ENCODE data around the gene SEC24D. TPM values are rescaled to one million over a fixed set of nuclear protein-coding genes. Genes with fewer than 3 reads are reported as not detected.

SEC24D gene
- total RNA-seq, 5 donors from 2014 or later (not counting 1 experiment from before 2014, with no cell fraction given), result 17.0 to 32.3 (median 21.7) TPM

DNA sequence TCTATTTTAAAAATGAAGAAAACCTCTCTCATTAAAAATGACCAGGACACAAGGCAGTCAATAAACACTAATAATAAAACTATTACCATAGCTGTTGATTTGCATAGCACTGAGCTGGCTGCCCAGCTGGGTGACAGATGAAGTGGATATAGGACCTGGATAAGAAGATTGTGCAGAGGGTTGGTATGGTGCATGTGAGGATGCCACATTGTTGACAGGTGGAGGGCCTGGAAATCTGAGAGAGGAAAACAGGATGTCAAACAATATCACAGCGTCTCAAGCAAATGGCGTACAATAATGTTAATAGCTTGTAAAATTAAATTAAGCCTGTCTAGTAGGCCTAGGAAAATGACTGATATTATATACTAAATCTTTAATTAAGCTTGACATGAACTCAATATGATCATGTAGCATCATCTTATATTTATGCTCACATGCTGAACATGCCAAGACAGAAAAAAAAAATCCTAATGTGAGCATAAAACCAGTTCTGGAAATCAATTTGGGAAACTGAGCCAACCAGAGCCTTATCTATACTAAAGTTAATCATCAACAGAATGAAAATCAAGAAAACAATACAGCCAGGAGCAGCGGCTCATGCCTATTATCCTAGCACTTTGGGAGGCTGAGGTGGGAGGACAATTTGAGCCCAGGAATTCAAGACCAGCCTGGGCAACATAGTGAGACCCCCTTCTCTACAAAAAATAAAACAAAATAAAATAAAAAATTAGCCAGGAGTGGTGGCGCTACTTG lies 18.6 kb downstream of the SEC24D start:
- no peak for DNase-seq
- Mint-ChIP-seq H3K4me3 (no peak overlapping the region), H3K36me3 (peaks cover 40% of the 10 kb centered on the region), H3K9me3 (no peaks in the 10 kb centered on the region), H3K27me3 (no peaks in the 10 kb centered on the region), H3K27ac (no peak overlapping the region), H3K4me1 (peaks cover 0 to 5% (median 4%) of the 10 kb centered on the region in 3 donors)
- Histone ChIP-seq H3K36me3 (ENCODE audit: control insufficient read depth in 2 of 2, extremely low read depth in 1 of 2, insufficient read depth in 1 of 2, low read length in 1 of 2) (peaks cover 17 to 31% of the 10 kb centered on the region in 2 donors), H3K27me3 (replicated peaks in 1 of 2; ENCODE audit: control insufficient read depth in 2 of 2, extremely low read depth in 1 of 2, insufficient read depth in 2 of 2, low read length in 1 of 2) (no peaks in the 10 kb centered on the region), H3K27ac (ENCODE audit: low read length) (no peak overlapping the region), H3K4me1 (ENCODE audit: control insufficient read depth in 1 of 2, extremely low read depth in 1 of 2, insufficient read depth in 2 of 2, low read length in 2 of 2) (no peaks in the 10 kb centered on the region), H3K4me3 (ENCODE audit: control insufficient read depth in 1 of 2, extremely low read depth in 1 of 2, low read length in 1 of 2) (no peak overlapping the region), H3K9me3 (no peaks in the 10 kb centered on the region)
- CTCF ChIA-PET, result interaction anchor here (0.7 kb wide), 2 partner anchors 47 to 96 kb away, joined by 3 to 4 read pairs; no protein-coding TSS in a partner anchor
- no CpG with 5 or more reads among the region's 4 CpGs for whole genome bisulfite sequencing (ENCODE audit: insufficient coverage)
- POLR2A ChIA-PET, result interaction anchor here in 1 of 2 donors (0.6 to 0.7 kb wide), 2 partner anchors 18 to 22 kb away, joined by 3 read pairs; no protein-coding TSS in a partner anchor
- no peak for ATAC-seq (replicated peaks in 1 of 4)

DNA sequence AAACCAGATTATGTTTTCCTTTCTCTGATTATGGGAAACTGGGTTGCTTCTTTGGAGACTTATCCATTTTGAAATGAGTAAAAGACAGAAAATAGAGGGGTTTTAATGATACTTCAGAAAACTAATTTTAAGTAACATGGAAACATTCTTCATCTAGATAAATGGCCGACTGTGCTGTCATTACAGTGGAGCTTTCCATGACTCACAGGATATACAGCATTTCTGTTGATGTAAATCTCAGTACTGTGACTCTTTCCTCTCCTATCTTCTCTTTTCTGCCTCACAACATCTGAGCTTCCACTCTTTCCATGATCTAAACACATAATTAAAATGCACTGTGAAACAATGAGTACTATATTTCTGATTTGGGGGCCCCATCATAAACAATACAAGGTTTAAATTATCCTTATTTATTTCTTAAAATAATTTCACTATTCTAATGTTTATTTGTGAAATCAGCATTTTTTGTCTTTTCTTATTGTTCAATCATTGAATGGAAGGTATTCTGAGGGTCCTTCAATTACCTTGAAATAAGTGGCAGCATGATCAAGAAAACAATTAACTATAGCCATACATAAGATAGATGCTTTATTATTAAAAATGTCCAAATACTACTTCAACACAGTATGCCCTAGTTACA lies 19.3 kb downstream of the SEC24D start:
- Mint-ChIP-seq H3K27ac (no peak overlapping the region), H3K4me1 (peaks cover 0 to 4% (median 1%) of the 10 kb centered on the region in 3 donors), H3K27me3 (no peaks in the 10 kb centered on the region), H3K4me3 (no peak overlapping the region), H3K36me3 (peaks cover 44% of the 10 kb centered on the region), H3K9me3 (no peaks in the 10 kb centered on the region)
- CTCF ChIA-PET, result no interaction called here
- ATAC-seq (replicated peaks in 1 of 4) (no peak), DNase-seq (no peak)
- Histone ChIP-seq H3K36me3 (ENCODE audit: control insufficient read depth in 2 of 2, extremely low read depth in 1 of 2, insufficient read depth in 1 of 2, low read length in 1 of 2) (peaks cover 17 to 37% of the 10 kb centered on the region in 2 donors), H3K27me3 (replicated peaks in 1 of 2; ENCODE audit: control insufficient read depth in 2 of 2, extremely low read depth in 1 of 2, insufficient read depth in 2 of 2, low read length in 1 of 2) (no peaks in the 10 kb centered on the region), H3K4me3 (ENCODE audit: control insufficient read depth in 1 of 2, extremely low read depth in 1 of 2, low read length in 1 of 2) (no peak overlapping the region), H3K9me3 (no peaks in the 10 kb centered on the region), H3K4me1 (ENCODE audit: control insufficient read depth in 1 of 2, extremely low read depth in 1 of 2, insufficient read depth in 2 of 2, low read length in 2 of 2) (no peaks in the 10 kb centered on the region), H3K27ac (ENCODE audit: low read length) (no peak overlapping the region)
- 83% methylated on average over 1 of the region's 1 CpG for WGBS (ENCODE audit: insufficient coverage)
- POLR2A ChIA-PET, result interaction anchor here in 1 of 2 donors (0.5 to 0.6 kb wide), 2 partner anchors 22 to 99 kb away, joined by 3 to 4 read pairs; no protein-coding TSS in a partner anchor

DNA sequence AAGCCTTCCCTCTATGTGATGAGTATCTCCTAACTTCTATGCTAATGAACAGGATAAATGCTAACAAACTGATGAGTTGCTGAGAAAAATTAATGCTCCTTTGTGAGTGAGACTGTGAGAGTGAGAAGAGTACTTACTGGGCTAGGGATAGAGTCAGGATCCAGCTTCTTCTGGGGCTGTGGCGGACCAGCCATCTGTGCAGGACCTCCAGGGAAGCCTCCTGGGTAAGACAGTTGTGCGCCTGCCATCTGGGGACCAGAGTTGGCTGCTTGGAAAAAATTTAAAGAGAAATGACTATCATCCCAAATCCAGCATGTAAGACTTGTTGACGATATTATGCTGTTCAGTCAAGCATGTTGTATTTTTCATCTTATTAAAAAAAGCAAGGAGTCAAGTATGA lies 21.0 kb downstream of the SEC24D start:
- Mint-ChIP-seq H3K27me3 (no peaks in the 10 kb centered on the region), H3K4me1 (no peaks in the 10 kb centered on the region), H3K9me3 (no peaks in the 10 kb centered on the region), H3K27ac (no peak overlapping the region), H3K4me3 (no peak overlapping the region), H3K36me3 (peaks cover 52% of the 10 kb centered on the region)
- WGBS (ENCODE audit: insufficient coverage), result 100% methylated on average over 1 of the region's 3 CpGs
- Histone ChIP-seq H3K9me3 (no peaks in the 10 kb centered on the region), H3K27me3 (replicated peaks in 1 of 2; ENCODE audit: control insufficient read depth in 2 of 2, extremely low read depth in 1 of 2, insufficient read depth in 2 of 2, low read length in 1 of 2) (no peaks in the 10 kb centered on the region), H3K4me1 (ENCODE audit: control insufficient read depth in 1 of 2, extremely low read depth in 1 of 2, insufficient read depth in 2 of 2, low read length in 2 of 2) (no peaks in the 10 kb centered on the region), H3K4me3 (ENCODE audit: control insufficient read depth in 1 of 2, extremely low read depth in 1 of 2, low read length in 1 of 2) (no peak overlapping the region), H3K27ac (ENCODE audit: low read length) (no peak overlapping the region), H3K36me3 (ENCODE audit: control insufficient read depth in 2 of 2, extremely low read depth in 1 of 2, insufficient read depth in 1 of 2, low read length in 1 of 2) (peaks cover 17 to 51% of the 10 kb centered on the region in 2 donors)
- ChIA-PET POLR2A (no interaction called here), CTCF (no interaction called here)
- DNase-seq (no peak), ATAC-seq (replicated peaks in 1 of 4) (no peak)

DNA sequence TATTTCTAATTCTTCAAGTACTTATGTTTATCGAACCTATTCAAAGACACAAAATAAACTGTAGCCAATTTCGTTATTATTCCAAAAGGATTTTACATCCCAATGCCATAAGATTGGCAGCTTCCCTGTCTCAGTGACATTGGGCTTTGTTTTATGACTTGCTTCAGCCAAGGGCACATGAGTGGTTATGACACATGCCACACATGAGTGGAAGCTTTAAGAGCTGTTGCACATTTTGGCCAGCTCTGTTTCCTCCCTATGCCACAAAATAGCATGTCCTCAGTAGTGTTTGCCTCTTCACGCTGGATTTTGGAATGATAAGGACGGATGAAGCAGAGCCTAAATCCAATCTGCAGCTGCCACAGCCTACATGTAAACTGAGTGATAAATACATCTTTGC lies 21.9 kb downstream of the SEC24D start:
- Mint-ChIP-seq H3K36me3 (peaks cover 57% of the 10 kb centered on the region), H3K4me1 (no peaks in the 10 kb centered on the region), H3K27ac (no peak overlapping the region), H3K4me3 (no peak overlapping the region), H3K9me3 (no peaks in the 10 kb centered on the region), H3K27me3 (no peaks in the 10 kb centered on the region)
- no peak for ATAC-seq (replicated peaks in 1 of 4)
- Histone ChIP-seq H3K4me1 (ENCODE audit: control insufficient read depth in 1 of 2, extremely low read depth in 1 of 2, insufficient read depth in 2 of 2, low read length in 2 of 2) (no peaks in the 10 kb centered on the region), H3K36me3 (ENCODE audit: control insufficient read depth in 2 of 2, extremely low read depth in 1 of 2, insufficient read depth in 1 of 2, low read length in 1 of 2) (peaks cover 20 to 55% of the 10 kb centered on the region in 2 donors), H3K27me3 (replicated peaks in 1 of 2; ENCODE audit: control insufficient read depth in 2 of 2, extremely low read depth in 1 of 2, insufficient read depth in 2 of 2, low read length in 1 of 2) (no peaks in the 10 kb centered on the region), H3K9me3 (no peaks in the 10 kb centered on the region), H3K4me3 (ENCODE audit: control insufficient read depth in 1 of 2, extremely low read depth in 1 of 2, low read length in 1 of 2) (no peak overlapping the region), H3K27ac (ENCODE audit: low read length) (no peak overlapping the region)
- ChIA-PET POLR2A (interaction anchor here in 1 of 2 donors (0.6 kb wide), 1 partner anchor 9 kb away, joined by 4 read pairs; no protein-coding TSS in a partner anchor), CTCF (no interaction called here)
- no peak for DNase-seq
- 100% methylated on average over 2 of the region's 4 CpGs for WGBS (ENCODE audit: insufficient coverage)

DNA sequence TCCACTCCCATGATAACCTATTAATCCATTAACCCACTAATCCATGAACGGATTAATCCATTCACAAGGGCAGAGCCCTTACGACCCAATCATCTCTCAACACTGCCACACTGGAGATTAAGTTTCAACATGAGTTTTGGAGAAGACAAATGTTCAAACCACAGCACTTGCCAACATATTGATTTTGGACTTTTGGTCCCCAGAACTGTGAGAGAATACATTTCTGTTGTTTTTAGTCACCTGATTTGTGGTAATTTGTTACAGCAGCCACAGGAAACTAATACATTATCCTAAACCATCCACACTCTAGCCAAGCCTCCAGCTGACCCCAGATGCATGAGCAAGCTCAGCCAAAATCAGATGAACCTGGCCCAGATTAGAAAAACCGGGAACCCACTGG lies 22.4 kb downstream of the SEC24D start:
- peaks cover 20 to 55% of the 10 kb centered on the region in 2 donors for H3K36me3 ChIP-seq (ENCODE audit: control insufficient read depth in 2 of 2, extremely low read depth in 1 of 2, insufficient read depth in 1 of 2, low read length in 1 of 2)
- H3K27ac Mint-ChIP-seq, result no peak overlapping the region

DNA sequence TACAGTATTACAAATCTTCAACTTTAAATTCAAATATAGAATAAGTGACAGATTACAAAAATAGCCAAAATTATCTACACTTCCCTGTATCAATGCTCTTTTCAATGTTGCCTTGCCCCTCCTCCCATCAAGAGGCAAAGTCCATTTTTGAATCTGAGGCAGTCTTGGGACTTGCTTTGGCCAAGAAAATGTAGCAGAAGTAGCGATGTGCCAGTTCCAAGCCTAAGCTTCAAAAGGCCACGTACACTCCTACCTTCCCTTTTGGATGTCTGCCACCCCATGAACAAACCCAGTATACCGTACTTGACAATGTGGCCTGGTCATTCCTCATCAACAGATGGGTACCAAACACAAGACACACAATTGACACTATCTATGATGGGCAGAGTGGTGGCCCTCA lies 24.1 kb downstream of the SEC24D start:
- WGBS (ENCODE audit: insufficient coverage), result no CpG with 5 or more reads among the region's 3 CpGs
- H3K27me3 ChIP-seq (replicated peaks in 1 of 2; ENCODE audit: control insufficient read depth in 2 of 2, extremely low read depth in 1 of 2, insufficient read depth in 2 of 2, low read length in 1 of 2), result no peaks in the 10 kb centered on the region
- Mint-ChIP-seq H3K27ac (no peak overlapping the region), H3K27me3 (no peaks in the 10 kb centered on the region), H3K36me3 (peaks cover 64% of the 10 kb centered on the region), H3K4me1 (no peaks in the 10 kb centered on the region), H3K9me3 (no peaks in the 10 kb centered on the region), H3K4me3 (no peak overlapping the region)
- no peak overlapping the region for H3K4me3 ChIP-seq (ENCODE audit: control insufficient read depth in 1 of 2, extremely low read depth in 1 of 2, low read length in 1 of 2)
- CTCF ChIA-PET, result no interaction called here
- no peak for DNase-seq
- POLR2A ChIA-PET, result no interaction called here
- no peak overlapping the region for H3K27ac ChIP-seq (ENCODE audit: low read length)
- H3K36me3 ChIP-seq (ENCODE audit: control insufficient read depth in 2 of 2, extremely low read depth in 1 of 2, insufficient read depth in 1 of 2, low read length in 1 of 2), result peaks cover 20 to 55% of the 10 kb centered on the region in 2 donors
- no peaks in the 10 kb centered on the region for H3K4me1 ChIP-seq (ENCODE audit: control insufficient read depth in 1 of 2, extremely low read depth in 1 of 2, insufficient read depth in 2 of 2, low read length in 2 of 2)
- ATAC-seq (replicated peaks in 1 of 4), result no peak
- H3K9me3 ChIP-seq, result no peaks in the 10 kb centered on the region

More for the DNA sequence above, 22.4 kb downstream of the SEC24D start:
- no peak for DNase-seq
- Mint-ChIP-seq H3K36me3 (peaks cover 59% of the 10 kb centered on the region), H3K4me1 (no peaks in the 10 kb centered on the region), H3K4me3 (no peak overlapping the region), H3K9me3 (no peaks in the 10 kb centered on the region), H3K27me3 (no peaks in the 10 kb centered on the region)
- no peaks in the 10 kb centered on the region for H3K4me1 ChIP-seq (ENCODE audit: control insufficient read depth in 1 of 2, extremely low read depth in 1 of 2, insufficient read depth in 2 of 2, low read length in 2 of 2)
- ChIA-PET POLR2A (interaction anchor here in 1 of 2 donors (0.6 kb wide), 1 partner anchor 10 kb away, joined by 4 read pairs; no protein-coding TSS in a partner anchor), CTCF (no interaction called here)
- no peaks in the 10 kb centered on the region for H3K9me3 ChIP-seq
- no peak for ATAC-seq (replicated peaks in 1 of 4)
- 100% methylated on average over 1 of the region's 3 CpGs for WGBS (ENCODE audit: insufficient coverage)
- H3K27ac ChIP-seq (ENCODE audit: low read length), result no peak overlapping the region
- no peak overlapping the region for H3K4me3 ChIP-seq (ENCODE audit: control insufficient read depth in 1 of 2, extremely low read depth in 1 of 2, low read length in 1 of 2)
- no peaks in the 10 kb centered on the region for H3K27me3 ChIP-seq (replicated peaks in 1 of 2; ENCODE audit: control insufficient read depth in 2 of 2, extremely low read depth in 1 of 2, insufficient read depth in 2 of 2, low read length in 1 of 2)

Measured in T-cell (primary cell).